Spinal cord (tissue), 10 donors: ENCODE measurements around the gene FRAS1. TPM values are rescaled to one million over a fixed set of nuclear protein-coding genes. Genes with fewer than 3 reads are reported as not detected.
A peak's percentile ranks its signal among the peaks of the same experiment; 100 is the strongest.
"Not testable (repeated sequence)": the region's sequence is repeated elsewhere in the genome, so short reads cannot be mapped to it uniquely, and the experiment has no call there.

Experiments
- DNase-seq, 6 donors: peaks; one replicate each; pipeline versions ENCODE4 v3.0.0 to v3.0.0-alpha.2; 2013 to 2015; ENCODE audit warnings: low spot score in 6 of 6, low read depth in 4 of 6
- H3K27ac ChIP-seq: one replicate; pipeline ENCODE4 v1.5.1; 2013; ENCODE audit warnings: low read depth, low read length, control low read depth
- H3K27me3 ChIP-seq: one replicate; pipeline ENCODE4 v1.6.1; 2013; ENCODE audit warnings: low read length; ENCODE audit not compliant: control insufficient read depth, insufficient read depth
- H3K36me3 ChIP-seq: one replicate; pipeline ENCODE4 v1.6.1; 2013; ENCODE audit warnings: low read length; ENCODE audit not compliant: control insufficient read depth, insufficient read depth
- H3K4me1 ChIP-seq: one replicate; pipeline ENCODE4 v1.6.1; 2013; ENCODE audit warnings: low read length; ENCODE audit not compliant: control insufficient read depth, insufficient read depth
- H3K4me3 ChIP-seq: one replicate; pipeline ENCODE4 v1.5.1; 2013; ENCODE audit warnings: low read depth, low read length, control low read depth
- H3K9me3 ChIP-seq: one replicate; pipeline ENCODE4 v1.6.1; 2013; ENCODE audit warnings: low read length; ENCODE audit not compliant: control insufficient read depth, insufficient read depth
- WGBS: methylation state at CpG from one replicate; pipeline ENCODE4 v1.1.5; 2013; ENCODE audit warnings: missing lambda C conversion rate; ENCODE audit not compliant: insufficient coverage; 5-methylcytosine and 5-hydroxymethylcytosine counted together
- long read RNA-seq, 4 donors: transcript quantifications; one replicate each; lab custom pipeline, GENCODE V29; 2026
- polyA plus RNA-seq, 2 donors: library from polyadenylated mRNA; unstranded; fragments of 120-200 nt; gene quantifications; one replicate each; pipeline ENCODE4 v1.2.1, GENCODE V29; 2013; ENCODE audit not compliant: insufficient read length in 2 of 2
- total RNA-seq, 2 donors: library from RNA; depleted of rRNA in 1 of 2; stranded (reverse); fragments of 120-200 nt in 1 of 2; fragments of >200 nt in 1 of 2; gene quantifications; one replicate each; pipeline versions ENCODE4 v1.2.3 to v1.2.4, GENCODE V29; 2013 to 2014
- donor health status: healthy.

Gene FRAS1, protein sequence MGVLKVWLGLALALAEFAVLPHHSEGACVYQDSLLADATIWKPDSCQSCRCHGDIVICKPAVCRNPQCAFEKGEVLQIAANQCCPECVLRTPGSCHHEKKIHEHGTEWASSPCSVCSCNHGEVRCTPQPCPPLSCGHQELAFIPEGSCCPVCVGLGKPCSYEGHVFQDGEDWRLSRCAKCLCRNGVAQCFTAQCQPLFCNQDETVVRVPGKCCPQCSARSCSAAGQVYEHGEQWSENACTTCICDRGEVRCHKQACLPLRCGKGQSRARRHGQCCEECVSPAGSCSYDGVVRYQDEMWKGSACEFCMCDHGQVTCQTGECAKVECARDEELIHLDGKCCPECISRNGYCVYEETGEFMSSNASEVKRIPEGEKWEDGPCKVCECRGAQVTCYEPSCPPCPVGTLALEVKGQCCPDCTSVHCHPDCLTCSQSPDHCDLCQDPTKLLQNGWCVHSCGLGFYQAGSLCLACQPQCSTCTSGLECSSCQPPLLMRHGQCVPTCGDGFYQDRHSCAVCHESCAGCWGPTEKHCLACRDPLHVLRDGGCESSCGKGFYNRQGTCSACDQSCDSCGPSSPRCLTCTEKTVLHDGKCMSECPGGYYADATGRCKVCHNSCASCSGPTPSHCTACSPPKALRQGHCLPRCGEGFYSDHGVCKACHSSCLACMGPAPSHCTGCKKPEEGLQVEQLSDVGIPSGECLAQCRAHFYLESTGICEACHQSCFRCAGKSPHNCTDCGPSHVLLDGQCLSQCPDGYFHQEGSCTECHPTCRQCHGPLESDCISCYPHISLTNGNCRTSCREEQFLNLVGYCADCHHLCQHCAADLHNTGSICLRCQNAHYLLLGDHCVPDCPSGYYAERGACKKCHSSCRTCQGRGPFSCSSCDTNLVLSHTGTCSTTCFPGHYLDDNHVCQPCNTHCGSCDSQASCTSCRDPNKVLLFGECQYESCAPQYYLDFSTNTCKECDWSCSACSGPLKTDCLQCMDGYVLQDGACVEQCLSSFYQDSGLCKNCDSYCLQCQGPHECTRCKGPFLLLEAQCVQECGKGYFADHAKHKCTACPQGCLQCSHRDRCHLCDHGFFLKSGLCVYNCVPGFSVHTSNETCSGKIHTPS (N-terminal part only)
- total RNA-seq, result 10 to 100 TPM; 22.0 to 24.0 TPM
- polyA plus RNA-seq, result 10 to 100 TPM in 1 of 2 donors, 1 to 10 TPM in 1; 7.5 to 10.9 TPM
- long read RNA-seq, donor 1, result 0 reads
- long read RNA-seq, donor 2, result 0 reads
- long read RNA-seq, donor 3, partial matches to known transcripts, result 5 of 6 reads
- long read RNA-seq, donor 3, other reads (novel, unspliced or antisense), result 0 of 6 reads
- long read RNA-seq, donor 4, result 0 reads

DNA sequence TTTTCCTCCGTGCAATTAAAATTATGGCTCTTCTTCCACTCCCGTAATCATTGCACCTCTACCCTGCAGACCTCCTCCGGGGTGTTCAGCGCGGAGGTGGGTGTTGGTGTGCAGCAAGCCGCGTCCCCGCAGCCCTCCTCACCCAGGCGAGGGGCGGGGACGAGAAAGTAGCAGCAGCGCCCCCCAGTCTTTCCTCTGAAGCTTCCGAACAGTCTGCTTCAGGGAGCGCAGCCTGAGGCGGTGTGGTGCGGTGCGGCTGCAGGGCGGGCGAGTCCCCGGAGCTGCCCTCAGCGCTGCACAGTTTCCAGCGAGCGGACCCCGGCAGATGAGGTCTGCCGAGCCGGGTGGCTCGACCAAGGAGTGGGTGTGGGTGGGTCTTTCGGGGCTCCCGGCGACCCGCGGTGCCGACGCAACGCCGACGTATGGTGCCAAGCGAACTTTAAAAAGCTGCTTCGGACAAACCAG is at the start of gene FRAS1:
Gene FRAS1 (plus strand): TSS at position 189 of the 465 bp plus-strand sequence. CDS start 687 bp downstream, outside the sequence.
- H3K36me3 ChIP-seq, result no peaks in the 10 kb centered on the region
- H3K27ac ChIP-seq, result peak within 1 kb of the TSS; percentile 84
- H3K4me3 ChIP-seq, result peak within 1 kb of the TSS; percentile 82
- H3K4me1 ChIP-seq, result peaks cover 20% of the 10 kb centered on the region
- under 1% methylated on average over 39 of the region's 39 CpGs for WGBS
- peak; percentile 40 to 89 (median 52) for DNase-seq
- no peaks in the 10 kb centered on the region for H3K27me3 ChIP-seq
- H3K9me3 ChIP-seq, result no peaks in the 10 kb centered on the region

DNA sequence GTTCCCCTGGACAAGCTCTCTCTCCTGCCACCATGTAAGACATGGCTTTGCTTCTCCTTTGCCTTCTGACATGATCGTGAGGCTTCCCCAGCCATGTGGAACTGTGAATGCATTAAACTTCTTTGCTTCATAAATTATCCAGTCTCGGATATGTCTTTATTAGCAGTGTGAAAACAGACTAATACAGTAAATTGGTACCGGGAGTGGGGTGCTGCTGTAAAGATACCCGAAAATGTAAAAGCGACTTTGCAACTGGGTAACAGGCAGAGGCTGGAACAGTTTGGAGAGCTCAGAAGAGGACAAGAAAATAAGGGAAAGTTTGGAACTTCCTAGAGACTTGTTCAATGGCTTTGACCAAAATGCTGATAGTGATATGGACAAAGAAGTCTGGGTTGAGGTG is 46.1 kb upstream of the FRAS1 start:
- 96% methylated on average over 3 of the region's 5 CpGs for WGBS
- H3K27ac ChIP-seq, H3K36me3 ChIP-seq, H3K4me3 ChIP-seq, H3K4me1 ChIP-seq, H3K9me3 ChIP-seq, H3K27me3 ChIP-seq, DNase-seq: not testable (repeated sequence)

DNA sequence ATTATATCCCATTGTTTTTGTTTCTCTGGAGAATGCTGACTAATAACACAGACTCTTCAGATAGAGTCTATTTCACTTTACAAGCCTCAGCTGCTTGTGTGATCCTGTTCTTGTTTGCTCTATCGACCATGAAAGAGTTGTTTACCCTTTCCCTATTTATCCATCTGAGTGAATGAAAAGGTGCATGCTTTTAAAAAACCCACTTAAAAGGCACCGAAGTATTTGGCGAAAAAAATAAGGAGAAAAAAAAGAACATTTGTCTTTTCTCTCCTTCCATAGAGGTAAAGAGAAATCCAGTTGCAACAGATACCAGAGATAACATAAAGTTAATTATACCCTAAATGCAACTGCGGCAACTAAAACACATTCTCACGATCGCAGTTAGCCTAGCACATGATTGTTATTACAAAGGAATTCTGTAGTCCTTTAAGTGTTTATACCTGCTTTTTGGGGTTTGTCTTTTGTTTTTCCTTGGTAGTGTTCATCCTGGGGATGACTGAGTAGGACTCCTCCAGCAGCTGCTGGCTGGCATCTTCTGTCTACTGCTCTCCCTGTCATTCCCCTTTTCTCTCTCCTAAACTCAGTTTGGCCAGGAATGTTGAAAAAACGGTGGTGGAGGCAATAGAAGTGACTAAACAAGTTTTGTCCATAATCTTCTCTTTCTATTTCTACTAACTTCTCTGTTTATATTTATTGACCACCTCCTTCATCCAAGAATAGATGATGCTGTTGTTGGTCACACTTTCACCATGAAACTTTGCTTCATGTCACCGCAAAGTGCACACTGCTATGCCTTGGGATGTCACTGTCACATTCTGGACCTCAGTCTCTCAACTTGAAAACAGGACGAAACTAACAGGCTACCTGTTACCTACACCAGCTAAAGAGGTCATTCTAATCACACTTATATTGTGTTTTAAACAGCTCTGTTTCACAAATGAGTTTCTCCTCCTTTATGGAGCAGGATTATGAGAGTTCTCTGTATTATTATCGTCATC is 41.9 kb upstream of the FRAS1 start:
- Histone ChIP-seq H3K4me3 (no peak overlapping the region), H3K27ac (no peak overlapping the region), H3K27me3 (no peaks in the 10 kb centered on the region), H3K9me3 (no peaks in the 10 kb centered on the region), H3K36me3 (no peaks in the 10 kb centered on the region), H3K4me1 (no peaks in the 10 kb centered on the region)
- no CpG with 5 or more reads among the region's 10 CpGs for WGBS
- no peak for DNase-seq

DNA sequence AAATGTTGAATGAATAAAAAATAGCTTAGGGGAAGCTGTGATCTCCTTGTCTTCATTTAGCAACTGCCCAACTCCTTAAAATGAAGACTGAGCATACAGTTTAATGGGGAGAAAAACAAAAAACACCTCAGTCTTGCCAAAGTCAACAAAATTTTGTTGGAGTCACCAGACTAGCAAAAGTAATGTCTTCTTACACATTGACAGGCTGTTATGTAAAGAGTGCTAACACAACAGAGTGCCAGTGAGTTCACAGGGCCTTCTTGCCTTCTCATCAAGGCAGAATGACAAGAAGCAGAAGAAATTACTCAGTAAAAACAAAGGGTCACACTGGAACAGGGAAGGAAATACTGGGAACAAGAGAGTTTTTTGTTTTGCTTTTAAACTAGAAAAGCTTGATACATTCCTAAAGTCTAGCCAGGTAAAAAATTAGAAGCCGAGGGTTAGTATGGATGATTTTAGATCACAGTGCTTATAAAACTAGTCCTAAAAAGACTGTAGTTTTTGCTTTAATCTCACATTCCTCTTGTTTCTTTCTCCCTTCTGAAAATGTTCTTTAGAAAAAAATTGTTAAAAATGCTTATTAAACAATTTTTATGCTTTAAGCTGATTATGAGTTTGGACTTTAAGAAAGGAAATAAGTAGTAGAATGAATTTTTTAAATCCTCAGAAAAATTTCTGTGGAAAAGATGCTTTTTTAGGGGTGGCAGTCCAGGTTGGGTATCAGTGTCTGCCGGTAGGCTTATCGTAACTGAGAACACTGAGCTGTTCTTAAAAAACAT is 38.7 kb upstream of the FRAS1 start:
- WGBS, result no CpG with 5 or more reads among the region's 3 CpGs
- H3K4me3 ChIP-seq, result no peak overlapping the region

DNA sequence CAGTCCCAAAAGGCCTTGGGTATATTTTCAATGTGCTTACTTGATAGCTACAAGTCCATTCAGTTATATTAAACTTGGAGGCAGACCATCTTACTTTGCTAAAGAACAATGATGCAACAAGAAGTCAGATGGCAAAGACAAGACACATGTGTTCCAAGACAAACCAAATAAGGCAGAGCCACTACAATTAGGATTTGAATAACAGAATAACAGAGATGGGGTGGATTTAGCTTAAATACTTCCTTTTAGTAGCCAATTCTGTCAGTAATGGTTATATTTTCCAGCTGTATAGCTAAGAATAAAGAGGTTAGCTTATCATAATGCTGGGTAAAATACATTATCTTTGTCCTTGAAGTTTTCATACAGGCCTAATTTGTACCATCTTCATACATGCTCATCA is 37.7 kb upstream of the FRAS1 start:
- H3K4me1 ChIP-seq, result no peaks in the 10 kb centered on the region

More for the DNA sequence above, 38.7 kb upstream of the FRAS1 start:
- H3K36me3 ChIP-seq, result no peaks in the 10 kb centered on the region
- no peaks in the 10 kb centered on the region for H3K4me1 ChIP-seq
- DNase-seq, result peak in 1 of 6 donors; percentile 17
- H3K9me3 ChIP-seq, result no peaks in the 10 kb centered on the region
- H3K27ac ChIP-seq, result no peak overlapping the region
- no peaks in the 10 kb centered on the region for H3K27me3 ChIP-seq

DNA sequence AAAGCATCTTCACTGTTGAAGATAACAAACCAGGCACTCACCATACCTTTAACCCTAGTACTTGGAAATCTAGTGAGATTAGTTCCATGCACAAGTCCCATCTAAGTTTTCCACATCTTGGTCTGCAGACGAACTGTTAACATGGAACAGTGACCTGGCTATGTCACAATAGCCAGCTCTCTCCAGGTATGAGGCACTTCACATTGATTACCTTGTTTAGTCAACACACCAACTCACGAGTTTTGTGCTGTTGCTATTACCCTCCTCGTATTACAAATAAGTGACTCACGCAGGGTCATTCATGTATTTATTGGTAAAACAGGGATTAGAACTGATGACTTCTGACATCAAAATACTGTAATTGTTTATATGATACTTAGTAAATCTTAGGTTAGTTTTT is 36.4 kb upstream of the FRAS1 start:
- no peak overlapping the region for H3K4me3 ChIP-seq
- DNase-seq, result no peak
- H3K27ac ChIP-seq, result no peak overlapping the region
- 75% methylated on average over 1 of the region's 4 CpGs for WGBS
- H3K36me3 ChIP-seq, result no peaks in the 10 kb centered on the region
- H3K4me1 ChIP-seq, result no peaks in the 10 kb centered on the region
- H3K27me3 ChIP-seq, result no peaks in the 10 kb centered on the region
- no peaks in the 10 kb centered on the region for H3K9me3 ChIP-seq

More for the DNA sequence above, 37.7 kb upstream of the FRAS1 start:
- no peak for DNase-seq
- Histone ChIP-seq H3K4me3 (no peak overlapping the region), H3K27me3 (no peaks in the 10 kb centered on the region), H3K9me3 (no peaks in the 10 kb centered on the region), H3K36me3 (no peaks in the 10 kb centered on the region), H3K27ac (no peak overlapping the region)

DNA sequence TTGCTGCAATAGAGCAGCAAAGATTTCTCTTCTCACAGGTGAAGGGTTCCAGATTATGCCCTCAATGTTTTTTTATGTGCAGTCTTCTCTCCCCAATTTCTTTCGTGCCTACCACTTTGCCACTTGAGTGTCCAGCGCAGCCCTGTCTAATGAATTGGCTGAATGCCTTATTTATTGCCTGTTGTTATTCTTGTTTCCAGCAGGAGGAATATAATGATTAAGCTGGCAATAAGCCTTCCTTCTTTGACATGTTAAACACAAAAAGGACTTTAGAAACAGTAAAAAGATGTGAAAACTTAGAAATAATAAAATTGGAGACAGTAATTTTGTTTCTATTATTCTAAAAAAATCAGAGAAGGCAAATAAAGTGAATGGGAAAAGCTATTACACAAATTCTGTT is 34.6 kb upstream of the FRAS1 start:
- DNase-seq, result no peak
- Histone ChIP-seq H3K4me3 (no peak overlapping the region), H3K36me3 (no peaks in the 10 kb centered on the region), H3K9me3 (no peaks in the 10 kb centered on the region), H3K27me3 (no peaks in the 10 kb centered on the region), H3K4me1 (no peaks in the 10 kb centered on the region), H3K27ac (no peak overlapping the region)
- WGBS, result no CpG with 5 or more reads among the region's 2 CpGs

DNA sequence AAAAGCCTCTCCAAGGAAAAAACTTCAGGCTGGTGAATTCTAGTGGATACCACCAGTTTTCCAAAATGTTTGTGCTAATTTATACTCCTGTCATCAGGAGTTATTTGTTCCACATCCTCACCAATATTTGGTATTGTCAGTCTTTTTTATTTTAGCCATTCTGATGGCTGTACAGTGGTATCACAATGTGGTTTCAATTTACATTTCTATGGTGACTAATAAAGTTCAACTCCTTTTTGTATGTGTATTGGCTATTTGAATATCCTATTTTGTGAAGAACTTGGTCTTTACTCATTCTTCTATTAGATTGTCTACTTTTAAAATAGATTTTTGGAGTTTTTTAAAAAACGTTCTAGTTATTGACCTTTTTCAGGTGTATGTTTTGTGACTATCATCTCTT is 33.0 kb upstream of the FRAS1 start:
- WGBS, result no CpG with 5 or more reads among the region's 1 CpG
- DNase-seq, result no peak
- Histone ChIP-seq H3K36me3 (no peaks in the 10 kb centered on the region), H3K4me3 (no peak overlapping the region), H3K27ac (no peak overlapping the region), H3K4me1 (no peaks in the 10 kb centered on the region), H3K9me3 (no peaks in the 10 kb centered on the region), H3K27me3 (no peaks in the 10 kb centered on the region)
